LNCaP clone FGC (cell line): ENCODE results near the gene TPRKB.
"Not testable (repeated sequence)": the region's sequence is repeated elsewhere in the genome, so short reads cannot be mapped to it uniquely, and the experiment has no call there.

Experiments
- DNase-seq: peaks from one replicate; pipeline ENCODE4 v3.0.0-alpha.2; 2011; ENCODE audit warnings: low read depth
- H3K4me3 ChIP-seq: 2 replicates; pipeline ENCODE4 v1.5.1; 2011; ENCODE audit warnings: mild to moderate bottlenecking, low read depth, low read length, control low read depth
- CTCF ChIP-seq: IDR thresholded peaks from 2 replicates; pipeline ENCODE4 v1.5.1; 2012; ENCODE audit warnings: mild to moderate bottlenecking; ENCODE audit not compliant: control insufficient read depth, insufficient read depth; ENCODE audit errors: extremely low read depth

TPRKB gene

GRCh38 chr2:73759285-73759764 lies 22.2 kb upstream of the TPRKB start:
- no peak for DNase-seq
- H3K4me3 ChIP-seq, result no peak overlapping the region
- TF ChIP-seq CTCF, result no peak

- H3K4me3 ChIP-seq, DNase-seq: not testable (repeated sequence)
These were observed 17.2 kb upstream of the TPRKB start for GRCh38 chr2:73754332-73754731.

GRCh38 chr2:73749314-73749713 lies 12.2 kb upstream of the TPRKB start:
- TF ChIP-seq CTCF, result no peak
- H3K4me3 ChIP-seq, result no peak overlapping the region
- DNase-seq, result no peak

- no peak for TF ChIP-seq CTCF
- H3K4me3 ChIP-seq, result no peak overlapping the region
- no peak for DNase-seq
These were observed 9.7 kb upstream of the TPRKB start for GRCh38 chr2:73746877-73747208.

GRCh38 chr2:73746015-73746876 lies 9.1 kb upstream of the TPRKB start:
- TF ChIP-seq CTCF, result no peak
- no peak overlapping the region for H3K4me3 ChIP-seq
- DNase-seq, result no peak

- DNase-seq, result no peak
- no peak overlapping the region for H3K4me3 ChIP-seq
- no peak for TF ChIP-seq CTCF
These were observed 3.6 kb upstream of the TPRKB start for GRCh38 chr2:73740767-73741166.

- DNase-seq, result peak; percentile 83
- no peak overlapping the region for H3K4me3 ChIP-seq
- TF ChIP-seq CTCF, result no peak
These were observed 2.0 kb upstream of the TPRKB start for GRCh38 chr2:73739101-73739500.
